Stomach (tissue), 9 donors: ENCODE measurements around the gene PRDX6. TPM values are rescaled to one million over a fixed set of nuclear protein-coding genes. Genes with fewer than 3 reads are reported as not detected.
"Not testable (repeated sequence)": the region's sequence is repeated elsewhere in the genome, so short reads cannot be mapped to it uniquely, and the experiment has no call there.

Source experiments
- DNase-seq, 2 donors: peaks; one replicate each; pipeline versions ENCODE4 v3.0.0 to v3.0.0-alpha.2; 2013 to 2019
- H3K27ac ChIP-seq, 5 donors: fragments of 200-600 bp in 4 of 5; sonication (generic) in 4 of 5; one replicate each; pipeline ENCODE4 v1.5.1; 2013 to 2019; ENCODE audit warnings: mild to moderate bottlenecking in 1 of 5, moderate library complexity in 1 of 5
- H3K27me3 ChIP-seq, 3 donors: fragments of 200-600 bp; sonication (generic); one replicate each; pipeline ENCODE4 v1.5.1; 2017 to 2019; ENCODE audit warnings: mixed run types in 1 of 3
- H3K36me3 ChIP-seq, 4 donors: fragments of 200-600 bp; sonication (generic); 1 replicate in 3 of 4; 2 replicates in 1 of 4; pipeline ENCODE4 v1.5.1; 2016 to 2019
- H3K4me1 ChIP-seq, 4 donors: fragments of 200-600 bp; sonication (generic); one replicate each; pipeline ENCODE4 v1.5.1; 2016 to 2019
- H3K4me3 ChIP-seq, 4 donors: fragments of 200-600 bp; sonication (generic) in 3 of 4; one replicate each; pipeline ENCODE4 v1.5.1; 2016 to 2019; ENCODE audit warnings: mild to moderate bottlenecking in 1 of 4
- H3K9me3 ChIP-seq, 4 donors: fragments of 200-600 bp; sonication (generic); one replicate each; pipeline ENCODE4 v1.5.1; 2016 to 2019
- CTCF ChIP-seq, 7 experiments: fragments of 450-650 bp in 4 of 7; fragments of 200-600 bp in 3 of 7; sonication (generic) in 3 of 7; IDR thresholded peaks; one replicate each; pipeline ENCODE4 v1.5.1; 2016 to 2019; ENCODE audit warnings: antibody characterized with exemption in 7 of 7, control low read depth in 2 of 7, mild to moderate bottlenecking in 1 of 7
- EP300 ChIP-seq: sonication (generic); formaldehyde crosslinking; IDR thresholded peaks from one replicate; pipeline ENCODE4 v1.6.1; 2017; ENCODE audit warnings: antibody characterized with exemption
- POLR2A ChIP-seq, 4 donors: fragments of 450-650 bp; IDR thresholded peaks; one replicate each; pipeline ENCODE4 v1.6.1; 2016; ENCODE audit warnings: antibody characterized with exemption in 4 of 4, control low read depth in 2 of 4, mild to moderate bottlenecking in 1 of 4, moderate library complexity in 1 of 4
- POLR2AphosphoS5 ChIP-seq, 3 donors: sonication (generic); formaldehyde crosslinking; IDR thresholded peaks; one replicate each; pipeline ENCODE4 v1.6.1; 2016; ENCODE audit warnings: antibody characterized with exemption in 3 of 3
- WGBS, 5 donors: extraction: QIAGEN DNeasy Blood & Tissue Kit in 3 of 5; methylation state at CpG; one replicate each; pipeline versions ENCODE4 v1.1.5 to v1.1.7; 2013 to 2018; 5-methylcytosine and 5-hydroxymethylcytosine counted together
- intact Hi-C: fragments of 100-400 bp; cut with DNase I; formaldehyde crosslinking; loops from one replicate; pipeline ENCODE4 v1.15.1; 2023; ENCODE audit warnings: low total_unique reads
- polyA plus RNA-seq, 3 donors: library from polyadenylated mRNA; stranded (reverse); fragments of 200-250 nt; gene quantifications; one replicate each; pipeline ENCODE4 v1.2.3, GENCODE V29; 2013
- total RNA-seq, 5 donors: library from RNA; depleted of rRNA; stranded (reverse); fragments of >200 nt; gene quantifications; one replicate each; pipeline versions ENCODE4 v1.1.0 to v1.2.3, GENCODE V29; 2014 to 2016
- donor health status: healthy with polysubstance abuse.
- donor health status: Bipolar disorder and iron deficiency.
- donor health status: healthy.

Gene PRDX6
- total and polyA plus RNA-seq, 8 donors, result 81.1 to 385 (median 172) TPM

GRCh38 chr1:173474097-173474779 is 2.9 kb upstream of the PRDX6 start:
- DNase-seq, result peak in 1 of 2 donors; percentile 23
- H3K4me1 ChIP-seq, result peaks cover 28 to 55% (median 44%) of the 10 kb centered on the region in 4 donors
- 47 to 77% (median 61%) methylated on average over 5 of the region's 5 CpGs for WGBS, 5 donors
- no peaks in the 10 kb centered on the region for H3K27me3 ChIP-seq
- intact Hi-C loops, result no loop called here
- peaks cover 0 to 4% (median 0%) of the 10 kb centered on the region in 4 donors for H3K36me3 ChIP-seq
- peak overlapping the region in 4 of 5 donors; percentile 85 to 99 (median 97) for H3K27ac ChIP-seq
- peaks cover 0 to 12% (median 3%) of the 10 kb centered on the region in 4 donors for H3K9me3 ChIP-seq
- TF ChIP-seq POLR2AphosphoS5 (IDR thresholded peaks at IDR 0.05) (no peak), POLR2A (IDR thresholded peaks at IDR 0.05) (no peak), CTCF (IDR thresholded peaks at IDR 0.05) (no peak), EP300 (no peak)
- no peak overlapping the region for H3K4me3 ChIP-seq

GRCh38 chr1:173474780-173475421 is 2.2 kb upstream of the PRDX6 start:
- WGBS, 5 donors, result 49 to 69% (median 62%) methylated on average over 17 of the region's 17 CpGs
- H3K27me3 ChIP-seq, intact Hi-C loops, H3K36me3 ChIP-seq: not testable (repeated sequence)
- peak in 1 of 2 donors; percentile 6 for DNase-seq
- peaks cover 0 to 12% (median 3%) of the 10 kb centered on the region in 4 donors for H3K9me3 ChIP-seq
- peaks cover 35 to 62% (median 51%) of the 10 kb centered on the region in 4 donors for H3K4me1 ChIP-seq
- peak overlapping the region; percentile 77 to 85 (median 78) for H3K4me3 ChIP-seq
- peak overlapping the region in 4 of 5 donors; percentile 85 to 99 (median 97) for H3K27ac ChIP-seq

GRCh38 chr1:173475564-173476196 is 1.5 kb upstream of the PRDX6 start:
- peaks cover 0 to 8% (median 5%) of the 10 kb centered on the region in 4 donors for H3K36me3 ChIP-seq
- peak in 1 of 2 donors; percentile 39 for DNase-seq
- TF ChIP-seq POLR2AphosphoS5 (IDR thresholded peaks at IDR 0.05) (peak in 1 of 3 donors; percentile 12), EP300 (no peak)
- 9 to 29% (median 24%) methylated on average over 5 of the region's 5 CpGs for WGBS, 5 donors
- peaks cover 0 to 9% (median 2%) of the 10 kb centered on the region in 4 donors for H3K9me3 ChIP-seq
- H3K27me3 ChIP-seq, result no peaks in the 10 kb centered on the region
- H3K27ac ChIP-seq, result peak overlapping the region; percentile 13 to 99 (median 97)
- peaks cover 40 to 69% (median 58%) of the 10 kb centered on the region in 4 donors for H3K4me1 ChIP-seq
- intact Hi-C loops, result no loop called here
- H3K4me3 ChIP-seq, result peak overlapping the region; percentile 77 to 85 (median 78)

- Histone ChIP-seq H3K4me3 (peak overlapping the region; percentile 77 to 85 (median 78)), H3K9me3 (peaks cover 0 to 3% (median 0%) of the 10 kb centered on the region in 4 donors), H3K27me3 (no peaks in the 10 kb centered on the region), H3K4me1 (peaks cover 40 to 74% (median 58%) of the 10 kb centered on the region in 4 donors), H3K36me3 (peaks cover 4 to 13% (median 9%) of the 10 kb centered on the region in 4 donors), H3K27ac (peak overlapping the region; percentile 85 to 99 (median 97))
- TF ChIP-seq POLR2A (IDR thresholded peaks at IDR 0.05) (no peak), EP300 (no peak), CTCF (IDR thresholded peaks at IDR 0.05) (no peak), POLR2AphosphoS5 (IDR thresholded peaks at IDR 0.05) (no peak)
- 33 to 37% (median 35%) methylated on average over 5 of the region's 5 CpGs for WGBS, 5 donors
- intact Hi-C loops, result no loop called here
- no peak for DNase-seq
These were observed 904 bp upstream of the PRDX6 start for GRCh38 chr1:173476197-173476664.

GRCh38 chr1:173476665-173477285 is 360 bp upstream of the PRDX6 start:
- no peaks in the 10 kb centered on the region for H3K9me3 ChIP-seq
- intact Hi-C loops, result no loop called here
- H3K36me3 ChIP-seq, result peaks cover 9 to 19% (median 15%) of the 10 kb centered on the region in 4 donors
- H3K27ac ChIP-seq, result peak overlapping the region; percentile 93 to 99 (median 97)
- peak; percentile 40 to 79 (median 46) for TF ChIP-seq POLR2AphosphoS5 (IDR thresholded peaks at IDR 0.05)
- TF ChIP-seq CTCF (IDR thresholded peaks at IDR 0.05), result no peak
- no peak for TF ChIP-seq EP300
- no peak for TF ChIP-seq POLR2A (IDR thresholded peaks at IDR 0.05)
- WGBS, 5 donors, result 0 to 1% (median 0%) methylated on average over 11 to 62 of the region's 62 CpGs
- H3K4me3 ChIP-seq, result peak overlapping the region; percentile 77 to 85 (median 78)
- peak; percentile 89 to 96 for DNase-seq
- peaks cover 40 to 80% (median 58%) of the 10 kb centered on the region in 4 donors for H3K4me1 ChIP-seq
- H3K27me3 ChIP-seq, result no peaks in the 10 kb centered on the region
